ENCODE results near the gene VWC2L. TPM values are rescaled to one million over a fixed set of nuclear protein-coding genes. Genes with fewer than 3 reads are reported as not detected.

Gene VWC2L
- total and polyA plus RNA-seq, 2 of the 8 experiments (the other 6 are each of a cell fraction or from before 2014, with no cell fraction given): not detected

DNA sequence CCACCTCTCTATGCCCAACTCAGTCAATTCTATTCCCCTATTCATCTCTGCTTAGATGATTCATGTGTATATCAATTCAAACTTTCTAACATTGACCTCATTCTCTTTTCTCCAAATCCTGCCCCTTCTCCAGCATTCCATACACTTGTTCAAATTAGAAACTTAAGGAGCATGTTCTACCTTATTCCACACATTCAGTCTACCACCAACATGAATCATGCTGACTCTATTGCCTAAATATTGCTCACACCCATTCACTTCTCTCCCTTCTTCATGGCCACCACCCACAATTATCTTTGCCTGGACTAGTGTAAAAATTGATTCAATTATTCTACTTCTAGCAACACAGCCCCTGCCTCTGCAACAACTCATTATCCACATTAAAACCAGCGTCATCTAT is 147.5 kb downstream of the VWC2L start:
- no peaks in the 10 kb centered on the region for H3K9me3 ChIP-seq (ENCODE audit: insufficient read depth in 2 of 2, low read depth in 1 of 2, low read length in 1 of 2)
- no peak overlapping the region for H4K8ac ChIP-seq (ENCODE audit: extremely low read depth, insufficient read depth, low read length)
- no peak overlapping the region for H3K56ac ChIP-seq (replicated peaks; ENCODE audit: insufficient read length, low read depth, low read length)
- H3K4me1 ChIP-seq (replicated peaks in 1 of 4; ENCODE audit: control insufficient read depth in 3 of 4, insufficient read depth in 4 of 4, low read length in 3 of 4): no peaks in the 10 kb centered on the region
- no peak overlapping the region for H2BK12ac ChIP-seq (ENCODE audit: low read depth, low read length)
- ChIA-PET CTCF (ENCODE audit: partially characterized antibody) (no interaction called here), POLR2A (ENCODE audit: partially characterized antibody) (no interaction called here)
- H3K36me3 ChIP-seq (ENCODE audit: control insufficient read depth in 2 of 4, insufficient read depth in 4 of 4, low read length in 3 of 4): no peaks in the 10 kb centered on the region
- H4K5ac ChIP-seq (ENCODE audit: insufficient read length, low read depth, low read length): no peak overlapping the region
- H3K27me3 ChIP-seq (replicated peaks in 1 of 4; ENCODE audit: control insufficient read depth in 3 of 4, extremely low read depth in 1 of 4, insufficient read depth in 3 of 4, low read length in 3 of 4): no peaks in the 10 kb centered on the region
- no peak overlapping the region for H3K23ac ChIP-seq (ENCODE audit: insufficient read length)
- H3K4me3 ChIP-seq (ENCODE audit: extremely low read depth in 1 of 4, insufficient read depth in 2 of 4, low read depth in 3 of 4, low read length in 4 of 4): no peak overlapping the region
- H3K4me2 ChIP-seq (ENCODE audit: insufficient read depth in 1 of 2, low read depth in 2 of 2, low read length in 2 of 2): no peak overlapping the region
- no peak overlapping the region for H2BK120ac ChIP-seq (replicated peaks; ENCODE audit: low read depth, low read length)
- H2BK15ac ChIP-seq (ENCODE audit: low read length): no peak overlapping the region
- FAIRE-seq: no peak
- H3K4ac ChIP-seq (replicated peaks; ENCODE audit: insufficient read length, low read depth, low read length): no peak overlapping the region
- H3K18ac ChIP-seq (ENCODE audit: extremely low read depth, low read length): no peak overlapping the region
- no peak overlapping the region for H4K91ac ChIP-seq (replicated peaks; ENCODE audit: insufficient read length, low read length)
- H2BK5ac ChIP-seq (ENCODE audit: low read depth, low read length): no peak overlapping the region
- no peaks in the 10 kb centered on the region for H3K23me2 ChIP-seq (ENCODE audit: low read depth, low read length)
- H2BK20ac ChIP-seq (ENCODE audit: low read length): no peak overlapping the region
- H3K27ac ChIP-seq (ENCODE audit: low read depth, low read length): no peak overlapping the region
- H2AFZ ChIP-seq (ENCODE audit: low read length): no peak overlapping the region
- H4K20me1 ChIP-seq (replicated peaks in 1 of 2; ENCODE audit: control insufficient read depth in 1 of 2, insufficient read depth in 2 of 2, low read length in 2 of 2): no peaks in the 10 kb centered on the region
- DNase-seq (ENCODE audit: low read depth in 1 of 2, low spot score in 2 of 2): no peak
- 85% methylated on average over 1 of the region's 1 CpG; no CpG with 5 or more reads in 1 of the 2 experiments for whole genome bisulfite sequencing, 2 experiments (ENCODE audit: extremely low coverage in 1 of 2, insufficient coverage in 1 of 2, insufficient read length in 1 of 2, insufficient replicate concordance in 2 of 2, low coverage in 1 of 2, low lambda C conversion rate in 2 of 2, missing lambda C conversion rate in 1 of 2)
- no peak overlapping the region for H3K9ac ChIP-seq (replicated peaks in 1 of 4; ENCODE audit: extremely low read depth in 1 of 4, low read depth in 3 of 4, low read length in 3 of 4)
- no peak overlapping the region for H3K14ac ChIP-seq (ENCODE audit: insufficient read length)
- H3K79me1 ChIP-seq (ENCODE audit: low read depth, low read length): no peaks in the 10 kb centered on the region
- H3K79me2 ChIP-seq (ENCODE audit: control insufficient read depth in 1 of 2, insufficient read depth in 2 of 2, low read length in 2 of 2): no peaks in the 10 kb centered on the region
- H2AK5ac ChIP-seq (ENCODE audit: low read depth, low read length): no peak overlapping the region
- TF ChIP-seq SAP30 (IDR thresholded peaks at IDR 0.05; ENCODE audit: insufficient read depth, insufficient replicate concordance, low read length) (no peak), BRCA1 (IDR thresholded peaks at IDR 0.05; ENCODE audit: low read depth, low read length) (no peak), TAF7 (optimal IDR thresholded peaks at IDR 0.05; ENCODE audit: borderline replicate concordance, low read depth, low read length) (no peak), RNF2 (IDR thresholded peaks at IDR 0.05; ENCODE audit: borderline replicate concordance, low read depth, low read length, missing control alignments, poor library complexity, severe bottlenecking) (no peak), CHD1 (IDR thresholded peaks at IDR 0.05; ENCODE audit: low read depth, low read length) (no peak), KDM5A (IDR thresholded peaks at IDR 0.05; ENCODE audit: low read length) (no peak), YY1 (IDR thresholded peaks at IDR 0.05; ENCODE audit: low read depth, low read length) (no peak), SUZ12 (IDR thresholded peaks at IDR 0.05; ENCODE audit: low read length) (no peak), CBX8 (IDR thresholded peaks at IDR 0.05; ENCODE audit: borderline replicate concordance, low read depth, low read length) (no peak), MAFK (IDR thresholded peaks at IDR 0.05; ENCODE audit: low read depth, low read length) (no peak), EP300 (IDR thresholded peaks at IDR 0.05; ENCODE audit: borderline replicate concordance in 1 of 2, low read depth in 2 of 2, low read length in 2 of 2) (no peak), HDAC6 (IDR thresholded peaks at IDR 0.05; ENCODE audit: low read depth, low read length) (no peak)
- TF ChIP-seq, protein P1, sequence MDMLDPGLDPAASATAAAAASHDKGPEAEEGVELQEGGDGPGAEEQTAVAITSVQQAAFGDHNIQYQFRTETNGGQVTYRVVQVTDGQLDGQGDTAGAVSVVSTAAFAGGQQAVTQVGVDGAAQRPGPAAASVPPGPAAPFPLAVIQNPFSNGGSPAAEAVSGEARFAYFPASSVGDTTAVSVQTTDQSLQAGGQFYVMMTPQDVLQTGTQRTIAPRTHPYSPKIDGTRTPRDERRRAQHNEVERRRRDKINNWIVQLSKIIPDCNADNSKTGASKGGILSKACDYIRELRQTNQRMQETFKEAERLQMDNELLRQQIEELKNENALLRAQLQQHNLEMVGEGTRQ (IDR thresholded peaks at IDR 0.05; ENCODE audit: low read length): no peak

Measured in H1 (cell line).